Ammon's horn (tissue), 1 donor: ENCODE measurements around the gene CMTM7.
"Not testable (repeated sequence)": the region's sequence is repeated elsewhere in the genome, so short reads cannot be mapped to it uniquely, and the experiment has no call there.

Experiments used
- DNase-seq: peaks from one replicate; pipeline ENCODE4 v3.0.0-alpha.2; 2016; ENCODE audit warnings: low spot score

Gene CMTM7

GRCh38 chr3:32438596-32439344 is 47.1 kb downstream of the CMTM7 start:
- no peak for DNase-seq

- DNase-seq = not testable (repeated sequence)
These were observed 47.8 kb downstream of the CMTM7 start for GRCh38 chr3:32439421-32439820.

- no peak for DNase-seq
These were observed 49.1 kb downstream of the CMTM7 start for GRCh38 chr3:32440611-32441350.

- DNase-seq = no peak
These were observed 51.1 kb downstream of the CMTM7 start for GRCh38 chr3:32442766-32443165.

- no peak for DNase-seq
These were observed 51.8 kb downstream of the CMTM7 start for GRCh38 chr3:32443478-32443877.

GRCh38 chr3:32447865-32448400 is 56.3 kb downstream of the CMTM7 start:
- DNase-seq = no peak

- peak; percentile 72 for DNase-seq
These were observed 57.2 kb downstream of the CMTM7 start for GRCh38 chr3:32448686-32449474.

GRCh38 chr3:32449691-32450090 is 58.0 kb downstream of the CMTM7 start:
- no peak for DNase-seq

- no peak for DNase-seq
These were observed 58.8 kb downstream of the CMTM7 start for GRCh38 chr3:32450426-32450825.

GRCh38 chr3:32450992-32451659 is 59.5 kb downstream of the CMTM7 start:
- DNase-seq = no peak

GRCh38 chr3:32452009-32452408 is 60.4 kb downstream of the CMTM7 start:
- DNase-seq = no peak

GRCh38 chr3:32453346-32453745 is 61.7 kb downstream of the CMTM7 start:
- DNase-seq = no peak

- no peak for DNase-seq
These were observed 62.5 kb downstream of the CMTM7 start for GRCh38 chr3:32454111-32454510.

GRCh38 chr3:32454731-32455608 is 63.3 kb downstream of the CMTM7 start:
- no peak for DNase-seq

- no peak for DNase-seq
These were observed 64.2 kb downstream of the CMTM7 start for GRCh38 chr3:32455609-32456428.

- DNase-seq = no peak
These were observed 64.9 kb downstream of the CMTM7 start for GRCh38 chr3:32456429-32457130.

- peak; percentile 52 for DNase-seq
These were observed 66.4 kb downstream of the CMTM7 start for GRCh38 chr3:32457971-32458471.

GRCh38 chr3:32459450-32459849 is 67.8 kb downstream of the CMTM7 start:
- DNase-seq = no peak
